ENCODE data around the gene DNLZ. TPM values are rescaled to one million over a fixed set of nuclear protein-coding genes. Genes with fewer than 3 reads are reported as not detected.

The DNLZ gene
- total and polyA plus RNA-seq, 7 donors, result 8.4 to 41.9 (median 19.7) TPM

- Histone ChIP-seq H3K36me3 (peaks cover 0 to 23% (median 2%) of the 10 kb centered on the region in 4 donors), H3K4me3 (peak overlapping the region in 1 of 4 donors; percentile 32), H3K27ac (no peak overlapping the region), H3K27me3 (no peaks in the 10 kb centered on the region), H3K9me3 (no peaks in the 10 kb centered on the region), H3K4me1 (peaks cover 0 to 19% (median 10%) of the 10 kb centered on the region in 4 donors)
- WGBS, 2 donors, result 69 to 84% methylated on average over 11 of the region's 11 CpGs
- TF ChIP-seq POLR2A (IDR thresholded peaks at IDR 0.05) (no peak), EP300 (IDR thresholded peaks at IDR 0.05) (no peak), CTCF (IDR thresholded peaks at IDR 0.05) (no peak), POLR2AphosphoS5 (IDR thresholded peaks at IDR 0.05) (no peak)
- intact Hi-C loops (cut with DNase I), result no loop called here
- DNase-seq, result no peak
These were observed 12.2 kb downstream of the DNLZ start for GRCh38 chr9:136351252-136351800.

- 68 to 90% methylated on average over 24 of the region's 24 CpGs for WGBS, 2 donors
- Histone ChIP-seq H3K27ac (no peak overlapping the region), H3K27me3 (no peaks in the 10 kb centered on the region), H3K4me3 (no peak overlapping the region), H3K9me3 (no peaks in the 10 kb centered on the region), H3K36me3 (peaks cover 0 to 14% (median 0%) of the 10 kb centered on the region in 4 donors), H3K4me1 (peaks cover 0 to 23% (median 9%) of the 10 kb centered on the region in 4 donors)
- no peak for DNase-seq
- TF ChIP-seq CTCF (IDR thresholded peaks at IDR 0.05) (no peak), EP300 (IDR thresholded peaks at IDR 0.05) (no peak), POLR2AphosphoS5 (IDR thresholded peaks at IDR 0.05) (no peak), POLR2A (IDR thresholded peaks at IDR 0.05) (no peak)
- intact Hi-C loops (cut with DNase I), result no loop called here
These were observed 14.0 kb downstream of the DNLZ start for GRCh38 chr9:136349546-136349945.

GRCh38 chr9:136348691-136349090 is 14.9 kb downstream of the DNLZ start:
- H3K4me3 ChIP-seq, result no peak overlapping the region
- H3K4me1 ChIP-seq, result peaks cover 0 to 15% (median 3%) of the 10 kb centered on the region in 4 donors
- no peak for DNase-seq
- H3K9me3 ChIP-seq, result no peaks in the 10 kb centered on the region
- 74 to 87% methylated on average over 14 of the region's 14 CpGs for WGBS, 2 donors
- no peak overlapping the region for H3K27ac ChIP-seq
- intact Hi-C loops (cut with DNase I), result no loop called here
- H3K36me3 ChIP-seq, result peaks cover 0 to 14% (median 0%) of the 10 kb centered on the region in 4 donors
- no peak for TF ChIP-seq POLR2AphosphoS5 (IDR thresholded peaks at IDR 0.05)
- TF ChIP-seq CTCF (IDR thresholded peaks at IDR 0.05), result no peak
- no peak for TF ChIP-seq EP300 (IDR thresholded peaks at IDR 0.05)
- TF ChIP-seq POLR2A (IDR thresholded peaks at IDR 0.05), result no peak
- H3K27me3 ChIP-seq, result no peaks in the 10 kb centered on the region

GRCh38 chr9:136347472-136348256 is 15.9 kb downstream of the DNLZ start:
- Histone ChIP-seq H3K27me3 (no peaks in the 10 kb centered on the region), H3K4me1 (peaks cover 0 to 23% (median 11%) of the 10 kb centered on the region in 4 donors), H3K27ac (no peak overlapping the region), H3K9me3 (no peaks in the 10 kb centered on the region), H3K36me3 (peaks cover 0 to 14% (median 0%) of the 10 kb centered on the region in 4 donors), H3K4me3 (no peak overlapping the region)
- 76 to 83% methylated on average over 34 of the region's 34 CpGs for WGBS, 2 donors
- intact Hi-C loops (cut with DNase I), result no loop called here
- no peak for DNase-seq
- TF ChIP-seq EP300 (IDR thresholded peaks at IDR 0.05) (no peak), POLR2AphosphoS5 (IDR thresholded peaks at IDR 0.05) (no peak), POLR2A (IDR thresholded peaks at IDR 0.05) (no peak), CTCF (IDR thresholded peaks at IDR 0.05) (no peak)

All from sigmoid colon (tissue), 7 donors.